GM12801 (cell line): ENCODE measurements around the gene EVC.

Experiments used
- CTCF ChIP-seq: IDR thresholded peaks from one replicate; pipeline ENCODE4 v1.5.1; 2011; ENCODE audit warnings: control low read depth; ENCODE audit not compliant: insufficient read length; ENCODE audit errors: extremely low read depth

Gene EVC

GRCh38 chr4:5752376-5753184, 41.6 kb downstream of the EVC start:
- no peak for TF ChIP-seq CTCF

- TF ChIP-seq CTCF, result no peak
Measured at GRCh38 chr4:5753366-5753765, 42.4 kb downstream of the EVC start.

GRCh38 chr4:5753766-5754528, 42.9 kb downstream of the EVC start:
- TF ChIP-seq CTCF, result no peak

GRCh38 chr4:5754529-5754881, 43.5 kb downstream of the EVC start:
- no peak for TF ChIP-seq CTCF

GRCh38 chr4:5755161-5755560, 44.2 kb downstream of the EVC start:
- no peak for TF ChIP-seq CTCF

- no peak for TF ChIP-seq CTCF
Measured at GRCh38 chr4:5755679-5756078, 44.7 kb downstream of the EVC start.

- no peak for TF ChIP-seq CTCF
Measured at GRCh38 chr4:5756271-5756670, 45.3 kb downstream of the EVC start.
